K562 (cell line): ENCODE measurements around the gene SLC31A1. TPM values are rescaled to one million over a fixed set of nuclear protein-coding genes. Genes with fewer than 3 reads are reported as not detected.
A peak's percentile ranks its signal among the peaks of the same experiment; 100 is the strongest.

Source experiments
- ATF7 ChIP-seq: fragments of 450-650 bp; IDR thresholded peaks from 2 replicates; pipeline ENCODE4 v1.7.1; 2014; ENCODE audit warnings: mild to moderate bottlenecking, moderate library complexity
- BDP1 ChIP-seq: IDR thresholded peaks from 3 replicates; pipeline ENCODE4 v1.6.1; 2011; ENCODE audit not compliant: insufficient read length, insufficient read depth
- FOSL1 ChIP-seq: fragments of 200-800 bp; sonication (Bioruptor generic); conservative IDR thresholded peaks from 2 replicates; pipeline ENCODE4 v1.6.1; 2016; ENCODE audit warnings: missing genetic modification characterization, missing compliant biosample characterization
- GATAD2A ChIP-seq: fragments of 450-650 bp; IDR thresholded peaks from 2 replicates; pipeline ENCODE4 v1.6.1; 2017
- KDM2B ChIP-seq: fragments of 250-450 bp; sonication (Bioruptor Pico); IDR thresholded peaks from 2 replicates; pipeline ENCODE4 v1.8.0; 2021; ENCODE audit warnings: mild to moderate bottlenecking, moderate library complexity
- MAFK ChIP-seq: IDR thresholded peaks from 2 replicates; pipeline ENCODE4 v1.6.1; 2011; ENCODE audit warnings: low read length, improper control_type of control experiment
- NFRKB ChIP-seq: fragments of 450-650 bp; IDR thresholded peaks from 2 replicates; pipeline ENCODE4 v1.6.1; 2016; ENCODE audit warnings: low read depth
- NR2C1 ChIP-seq, 2 experiments: fragments of 450-650 bp; IDR thresholded peaks; 2 replicates each; pipeline ENCODE4 v1.6.1; 2017; ENCODE audit warnings: mild to moderate bottlenecking in 2 of 2, antibody characterized with exemption in 1 of 2, inconsistent platforms in 1 of 2, missing compliant biosample characterization in 1 of 2, missing genetic modification characterization in 1 of 2
- RFX1 ChIP-seq: fragments of 450-650 bp; IDR thresholded peaks from 2 replicates; pipeline ENCODE4 v1.6.1; 2016; ENCODE audit warnings: mild to moderate bottlenecking, moderate library complexity
- TFAM ChIP-seq: fragments of 250-450 bp; sonication (Bioruptor Pico); conservative IDR thresholded peaks from 2 replicates; pipeline ENCODE4 v1.5.0; 2021; ENCODE audit warnings: mild to moderate bottlenecking, moderate library complexity
- ZBTB17 ChIP-seq: fragments of 450-650 bp; formaldehyde crosslinking; IDR thresholded peaks from 2 replicates; pipeline ENCODE4 v1.4.0; 2020; ENCODE audit warnings: mild to moderate bottlenecking
- ZKSCAN1 ChIP-seq: fragments of 150-350 bp; IDR thresholded peaks from 2 replicates; pipeline ENCODE4 v1.6.1; 2016; ENCODE audit warnings: low read depth, low read length
- ZNF124 ChIP-seq: sonication (generic); formaldehyde crosslinking; IDR thresholded peaks from 2 replicates; pipeline ENCODE4 v1.8.1; 2022; ENCODE audit warnings: missing genetic modification reagents
- ZNF133 ChIP-seq: fragments of 250-450 bp; sonication (Bioruptor Pico); IDR thresholded peaks from 2 replicates; pipeline ENCODE4 v1.4.0; 2020; ENCODE audit warnings: mild to moderate bottlenecking
- ZNF24 ChIP-seq: fragments of 450-650 bp; IDR thresholded peaks from 2 replicates; pipeline ENCODE4 v1.6.1; 2016
- polyA plus RNA-seq, 8 experiments: library from polyadenylated mRNA; depleted of rRNA in 4 of 8; stranded (reverse) in 5 of 8; unstranded in 3 of 8; fragments of >200 nt; fragmentation: Nextera tagmentation in 2 of 8; fragmentation: Illumina TruSeq in 1 of 8; extraction: Ambion mirVana in 2 of 8; extraction: Trizol in 1 of 8; gene quantifications; 2 replicates each; pipeline versions ENCODE4 v1.2.1 to v1.2.3, GENCODE V29; 2011 to 2014; ENCODE audit warnings: inconsistent platforms in 1 of 8, missing spikeins in 1 of 8
- total RNA-seq, 7 experiments: library from RNA; depleted of rRNA in 6 of 7; stranded (reverse); fragments of >200 nt in 6 of 7; fragmentation: Illumina TruSeq in 2 of 7; extraction: Trizol in 2 of 7; gene quantifications; 2 replicates each; pipeline versions ENCODE4 v1.2.1 to v1.2.3, GENCODE V29; 2011 to 2021; ENCODE audit warnings: low replicate concordance in 1 of 7
- TF ChIP-seq, protein P1 (sequence below): IDR thresholded peaks from 2 replicates; pipeline ENCODE4 v1.6.1; 2012; ENCODE audit warnings: low read depth, low read length, improper control_type of control experiment, borderline replicate concordance
- TF ChIP-seq, protein P2 (sequence below): fragments of 450-650 bp; conservative IDR thresholded peaks from 2 replicates; pipeline ENCODE4 v1.6.1; 2016; ENCODE audit warnings: missing genetic modification characterization, low read depth, mild to moderate bottlenecking, control low read depth, missing compliant biosample characterization
- TF ChIP-seq, protein P3 (sequence below), 3 experiments: fragments of 200-800 bp in 1 of 3; sonication (Bioruptor generic) in 1 of 3; sonication (generic) in 1 of 3; formaldehyde crosslinking in 1 of 3; IDR thresholded peaks; 2 replicates each; pipeline versions ENCODE4 v1.6.1 to v1.8.0; 2016 to 2022; ENCODE audit warnings: mild to moderate bottlenecking in 2 of 3, missing compliant biosample characterization in 2 of 3, missing genetic modification characterization in 2 of 3, missing genetic modification reagents in 1 of 3
- TF ChIP-seq, protein P4 (sequence below): fragments of 250-450 bp; sonication (Bioruptor Pico); IDR thresholded peaks from 2 replicates; pipeline ENCODE4 v1.8.0; 2022; ENCODE audit warnings: moderate library complexity, mild to moderate bottlenecking, inconsistent platforms

The SLC31A1 gene
- total and polyA plus RNA-seq, 9 of the 15 experiments (the other 6 are each of a cell fraction or from before 2014, with no cell fraction given) = 15.4 to 40.7 (median 25.9) TPM

DNA sequence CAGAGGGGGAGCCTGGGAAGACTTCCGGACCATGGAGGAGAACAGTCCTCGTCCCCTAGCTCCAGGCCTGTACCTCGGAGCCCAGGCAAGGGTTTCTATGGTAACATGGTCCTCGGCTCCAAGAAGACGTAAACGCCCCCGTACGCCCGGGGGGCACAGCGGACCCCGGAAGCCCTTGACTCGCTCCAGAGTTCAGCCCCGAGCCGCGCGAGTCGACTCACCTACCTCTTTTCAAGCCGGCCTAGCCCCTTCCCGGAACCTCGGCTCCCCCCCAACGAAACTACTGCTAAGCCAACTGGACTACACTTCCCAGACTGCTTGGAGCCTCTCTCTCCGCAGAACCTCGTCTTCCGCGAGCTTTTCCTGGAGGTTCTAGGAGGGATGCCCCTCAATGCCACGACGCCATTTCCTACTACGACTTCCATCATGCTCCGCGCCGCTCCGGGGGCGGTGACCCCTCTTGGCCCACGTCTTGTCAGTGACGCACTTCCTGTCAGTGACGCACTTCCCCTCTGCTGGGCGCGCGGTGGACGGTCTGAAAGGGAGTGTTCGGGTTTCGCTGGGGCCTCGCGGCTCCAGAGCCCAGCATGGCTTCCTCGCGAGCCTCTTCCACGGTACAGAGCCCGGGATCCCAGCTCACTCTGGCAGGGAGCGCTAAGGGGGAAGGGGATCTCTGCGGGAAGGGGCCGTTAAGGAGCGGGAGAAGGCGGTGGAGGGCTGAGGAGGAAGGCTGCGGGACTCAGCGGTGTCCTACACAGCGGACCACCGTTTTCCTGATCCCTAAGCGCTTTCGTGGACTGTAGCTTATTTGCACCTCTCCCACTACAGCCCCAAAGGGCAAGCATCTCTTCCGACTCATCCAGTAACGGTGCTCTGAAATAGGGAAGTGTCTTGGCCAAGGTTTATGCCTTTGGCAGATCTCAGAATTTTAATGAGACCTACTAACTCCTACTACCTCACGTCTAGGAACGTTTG, 54.1 kb downstream of the SLC31A1 start, which contains the start of the genes CDC26 and PRPF4 (continued):
- TF ChIP-seq FOSL1 (tag) = no peak; the same call in 1 of the 2 replicates
- peak; percentile 87 for TF ChIP-seq ATF7
- TF ChIP-seq TFAM (CRISPR knock-in tag) = no peak
- no peak for TF ChIP-seq ZNF124
- TF ChIP-seq KDM2B (CRISPR knock-in tag) = 0 out of 2 replicates have a peak, but pooled peaks have one; percentile 17
- TF ChIP-seq RFX1 = peak; percentile 88
- TF ChIP-seq MAFK = no peak
- TF ChIP-seq, protein P1, sequence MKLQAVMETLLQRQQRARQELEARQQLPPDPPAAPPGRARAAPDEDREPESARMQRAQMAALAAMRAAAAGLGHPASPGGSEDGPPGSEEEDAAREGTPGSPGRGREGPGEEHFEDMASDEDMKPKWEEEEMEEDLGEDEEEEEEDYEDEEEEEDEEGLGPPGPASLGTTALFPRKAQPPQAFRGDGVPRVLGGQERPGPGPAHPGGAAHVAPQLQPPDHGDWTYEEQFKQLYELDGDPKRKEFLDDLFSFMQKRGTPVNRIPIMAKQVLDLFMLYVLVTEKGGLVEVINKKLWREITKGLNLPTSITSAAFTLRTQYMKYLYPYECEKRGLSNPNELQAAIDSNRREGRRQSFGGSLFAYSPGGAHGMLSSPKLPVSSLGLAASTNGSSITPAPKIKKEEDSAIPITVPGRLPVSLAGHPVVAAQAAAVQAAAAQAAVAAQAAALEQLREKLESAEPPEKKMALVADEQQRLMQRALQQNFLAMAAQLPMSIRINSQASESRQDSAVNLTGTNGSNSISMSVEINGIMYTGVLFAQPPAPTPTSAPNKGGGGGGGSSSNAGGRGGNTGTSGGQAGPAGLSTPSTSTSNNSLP = no peak
- no peak for TF ChIP-seq ZNF133
- no peak for TF ChIP-seq BDP1
- no peak for TF ChIP-seq GATAD2A
- TF ChIP-seq, protein P2, sequence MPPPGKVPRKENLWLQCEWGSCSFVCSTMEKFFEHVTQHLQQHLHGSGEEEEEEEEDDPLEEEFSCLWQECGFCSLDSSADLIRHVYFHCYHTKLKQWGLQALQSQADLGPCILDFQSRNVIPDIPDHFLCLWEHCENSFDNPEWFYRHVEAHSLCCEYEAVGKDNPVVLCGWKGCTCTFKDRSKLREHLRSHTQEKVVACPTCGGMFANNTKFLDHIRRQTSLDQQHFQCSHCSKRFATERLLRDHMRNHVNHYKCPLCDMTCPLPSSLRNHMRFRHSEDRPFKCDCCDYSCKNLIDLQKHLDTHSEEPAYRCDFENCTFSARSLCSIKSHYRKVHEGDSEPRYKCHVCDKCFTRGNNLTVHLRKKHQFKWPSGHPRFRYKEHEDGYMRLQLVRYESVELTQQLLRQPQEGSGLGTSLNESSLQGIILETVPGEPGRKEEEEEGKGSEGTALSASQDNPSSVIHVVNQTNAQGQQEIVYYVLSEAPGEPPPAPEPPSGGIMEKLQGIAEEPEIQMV = no peak
- TF ChIP-seq NFRKB = 0 out of 2 replicates have a peak, but pooled peaks have one; percentile 53
- TF ChIP-seq ZBTB17 (CRISPR knock-in tag) = no peak; the same call in 1 of the 2 replicates
- TF ChIP-seq, protein P3, sequence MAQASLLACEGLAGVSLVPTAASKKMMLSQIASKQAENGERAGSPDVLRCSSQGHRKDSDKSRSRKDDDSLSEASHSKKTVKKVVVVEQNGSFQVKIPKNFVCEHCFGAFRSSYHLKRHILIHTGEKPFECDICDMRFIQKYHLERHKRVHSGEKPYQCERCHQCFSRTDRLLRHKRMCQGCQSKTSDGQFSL (CRISPR knock-in tag; IDR thresholded peaks at IDR 0.05) = peak; percentile 84
- TF ChIP-seq, protein P3 (tag; IDR thresholded peaks at IDR 0.05) = peak in 1 of 2 experiments; percentile 86; a peak in 2 of 4 replicates
- TF ChIP-seq, protein P4, sequence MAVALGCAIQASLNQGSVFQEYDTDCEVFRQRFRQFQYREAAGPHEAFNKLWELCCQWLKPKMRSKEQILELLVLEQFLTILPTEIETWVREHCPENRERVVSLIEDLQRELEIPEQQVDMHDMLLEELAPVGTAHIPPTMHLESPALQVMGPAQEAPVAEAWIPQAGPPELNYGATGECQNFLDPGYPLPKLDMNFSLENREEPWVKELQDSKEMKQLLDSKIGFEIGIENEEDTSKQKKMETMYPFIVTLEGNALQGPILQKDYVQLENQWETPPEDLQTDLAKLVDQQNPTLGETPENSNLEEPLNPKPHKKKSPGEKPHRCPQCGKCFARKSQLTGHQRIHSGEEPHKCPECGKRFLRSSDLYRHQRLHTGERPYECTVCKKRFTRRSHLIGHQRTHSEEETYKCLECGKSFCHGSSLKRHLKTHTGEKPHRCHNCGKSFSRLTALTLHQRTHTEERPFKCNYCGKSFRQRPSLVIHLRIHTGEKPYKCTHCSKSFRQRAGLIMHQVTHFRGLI (CRISPR knock-in tag) = no peak
- TF ChIP-seq NR2C1 (IDR thresholded peaks at IDR 0.05) = peak; percentile 96
- peak; percentile 98 for TF ChIP-seq NR2C1 (tag; IDR thresholded peaks at IDR 0.05)
- TF ChIP-seq ZNF24 = no peak
- no peak for TF ChIP-seq ZKSCAN1
